OCI-LY7 (cell line): ENCODE measurements around the gene TRIM41. TPM values are rescaled to one million over a fixed set of nuclear protein-coding genes. Genes with fewer than 3 reads are reported as not detected.

Experiments used
- BruUV-seq: library from RNA; stranded (reverse); fragments of 400-500 nt; replicated peaks from 2 replicates; lab custom pipeline; 2021; lab: Mats Ljungman, UMichigan
- CTCF ChIA-PET: fragments of 300-600 bp; sonication (Branson Sonifier 250); formaldehyde crosslinking; loops from one replicate; lab custom pipeline; 2022; ENCODE audit warnings: antibody characterized with exemption; ENCODE audit not compliant: unreplicated experiment; lab: Charles Lee
- POLR2A ChIA-PET: fragments of 300-600 bp; sonication (Branson Sonifier 250); formaldehyde crosslinking; loops from one replicate; lab custom pipeline; 2022; ENCODE audit warnings: antibody characterized with exemption; lab: Charles Lee
- DNase-seq: peaks from one replicate; pipeline ENCODE4 v3.0.0-alpha.2; 2015; ENCODE audit warnings: low spot score
- H2AFZ ChIP-seq: fragments of 200-600 bp; sonication (generic), shearing (Covaris generic); 2 replicates; pipeline ENCODE4 v1.6.1; 2014; ENCODE audit warnings: mild to moderate bottlenecking, antibody characterized with exemption, low read length, moderate library complexity
- H3K27ac ChIP-seq: fragments of 200-600 bp; sonication (generic); 2 replicates; pipeline ENCODE4 v1.5.1; 2014; ENCODE audit warnings: mixed run types, low read depth, mild to moderate bottlenecking, moderate library complexity, low read length, inconsistent platforms; ENCODE audit not compliant: poor library complexity, severe bottlenecking
- H3K36me3 ChIP-seq: fragments of 200-600 bp; sonication (generic); 2 replicates; pipeline ENCODE4 v1.6.1; 2014; ENCODE audit warnings: mild to moderate bottlenecking, antibody characterized with exemption, low read length, moderate library complexity, mixed read lengths; ENCODE audit not compliant: insufficient read depth
- H3K4me1 ChIP-seq: fragments of 200-600 bp; sonication (generic); 2 replicates; pipeline ENCODE4 v1.5.1; 2014; ENCODE audit warnings: mild to moderate bottlenecking, low read length; ENCODE audit not compliant: insufficient read depth, poor library complexity, severe bottlenecking
- H3K4me2 ChIP-seq: fragments of 200-600 bp; sonication (generic); 2 replicates; pipeline ENCODE4 v1.6.1; 2014; ENCODE audit warnings: mild to moderate bottlenecking, low read length
- H3K4me3 ChIP-seq: fragments of 200-600 bp; sonication (generic); 2 replicates; pipeline ENCODE4 v1.5.1; 2014; ENCODE audit warnings: mild to moderate bottlenecking, low read depth, low read length; ENCODE audit not compliant: poor library complexity, severe bottlenecking
- H3K79me2 ChIP-seq: fragments of 200-600 bp; sonication (generic); 2 replicates; pipeline ENCODE4 v1.6.1; 2016; ENCODE audit warnings: low read depth, mild to moderate bottlenecking, low read length, moderate library complexity, mixed read lengths; ENCODE audit not compliant: insufficient read depth
- H3K9me2 ChIP-seq: fragments of 200-600 bp; sonication (generic); 2 replicates; pipeline ENCODE4 v1.6.1; 2016; ENCODE audit warnings: mild to moderate bottlenecking, low read length, mixed read lengths; ENCODE audit not compliant: insufficient read depth
- H3K9me3 ChIP-seq: fragments of 200-600 bp; sonication (generic); 2 replicates; pipeline ENCODE4 v1.6.1; 2014; ENCODE audit warnings: mild to moderate bottlenecking, mixed run types, low read length, mixed read lengths
- H4K20me1 ChIP-seq: fragments of 200-600 bp; sonication (generic); 2 replicates; pipeline ENCODE4 v1.6.1; 2014; ENCODE audit warnings: mild to moderate bottlenecking, antibody characterized with exemption, low read length, moderate library complexity, mixed read lengths; ENCODE audit not compliant: insufficient read depth
- EZH2phosphoT487 ChIP-seq: fragments of 200-600 bp; sonication (generic); IDR thresholded peaks from 2 replicates; pipeline ENCODE4 v1.6.1; 2018; ENCODE audit warnings: low read depth, borderline replicate concordance, mild to moderate bottlenecking, mixed run types, antibody characterized with exemption, low read length, moderate library complexity, mixed read lengths
- intact Hi-C: fragments of 100-400 bp; cut with micrococcal nuclease; formaldehyde crosslinking; loops from one replicate; pipeline ENCODE4 v1.10.0; 2022; ENCODE audit not compliant: unreplicated experiment
- total RNA-seq, 2 experiments: library from RNA; depleted of rRNA in 1 of 2; stranded (reverse); fragments of >200 nt in 1 of 2; shearing (Covaris generic) in 1 of 2; gene quantifications; 2 replicates each; pipeline ENCODE4 v1.2.3, GENCODE V29; 2014 to 2022
- TF ChIP-seq, protein P1 (sequence below): fragments of 200-600 bp; sonication (generic); conservative IDR thresholded peaks from 2 replicates; pipeline ENCODE4 v1.5.1; 2014; ENCODE audit warnings: mild to moderate bottlenecking, antibody characterized with exemption, low read length, moderate library complexity, mixed read lengths

TRIM41 gene
- total RNA-seq, 2 experiments from 2014 or later: 30.2 to 73.4 TPM

DNA sequence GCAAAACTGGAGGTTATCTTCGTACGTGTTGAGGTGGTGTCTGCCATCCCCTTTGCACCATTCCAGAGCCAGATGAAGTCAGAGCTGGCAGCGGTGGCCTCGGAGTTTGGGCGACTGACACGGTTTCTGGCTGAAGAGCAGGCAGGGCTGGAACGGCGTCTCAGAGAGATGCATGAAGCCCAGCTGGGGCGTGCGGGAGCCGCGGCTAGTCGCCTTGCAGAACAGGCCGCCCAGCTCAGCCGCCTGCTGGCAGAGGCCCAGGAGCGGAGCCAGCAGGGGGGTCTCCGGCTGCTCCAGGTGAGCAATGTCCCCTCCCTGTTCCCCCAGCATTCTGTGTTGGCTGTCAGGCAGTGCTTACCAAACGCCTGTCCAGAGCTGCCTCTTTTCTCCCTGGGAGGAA, 9.5 kb downstream of the TRIM41 start:
- CTCF ChIA-PET: no interaction called here

DNA sequence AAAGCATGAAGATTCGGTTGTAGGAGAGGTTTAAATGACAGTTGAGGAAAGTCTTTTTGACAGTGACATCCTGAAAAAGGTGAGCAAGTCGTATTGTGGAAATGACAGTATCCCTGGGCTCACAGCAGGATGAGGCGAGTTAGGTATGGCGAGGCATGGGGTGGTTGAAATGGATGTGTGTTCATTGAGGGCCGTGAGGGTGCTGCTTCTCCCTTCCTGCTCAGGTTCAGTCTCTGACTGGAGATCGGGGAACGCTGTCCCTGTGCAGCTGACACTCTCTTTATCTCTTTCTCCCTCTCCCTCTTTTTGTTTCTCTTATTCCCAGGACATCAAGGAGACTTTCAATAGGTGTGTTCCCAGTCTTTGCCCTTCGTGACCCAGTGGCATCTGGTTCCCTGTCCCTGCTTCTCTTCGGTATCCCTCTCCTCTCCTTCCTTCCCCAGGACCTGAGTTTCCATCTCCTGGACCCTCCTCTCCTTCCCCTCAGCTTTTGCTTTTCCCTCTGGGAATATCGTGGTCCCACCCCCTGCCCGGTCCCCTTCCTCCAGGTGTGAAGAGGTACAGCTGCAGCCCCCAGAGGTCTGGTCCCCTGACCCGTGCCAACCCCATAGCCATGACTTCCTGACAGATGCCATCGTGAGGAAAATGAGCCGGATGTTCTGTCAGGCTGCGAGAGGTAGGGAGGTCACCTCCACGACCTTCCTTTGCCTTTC, 10.2 kb downstream of the TRIM41 start:
- intact Hi-C loops: no loop called here
- H2AFZ ChIP-seq: no peak overlapping the region
- TF ChIP-seq, protein P1, sequence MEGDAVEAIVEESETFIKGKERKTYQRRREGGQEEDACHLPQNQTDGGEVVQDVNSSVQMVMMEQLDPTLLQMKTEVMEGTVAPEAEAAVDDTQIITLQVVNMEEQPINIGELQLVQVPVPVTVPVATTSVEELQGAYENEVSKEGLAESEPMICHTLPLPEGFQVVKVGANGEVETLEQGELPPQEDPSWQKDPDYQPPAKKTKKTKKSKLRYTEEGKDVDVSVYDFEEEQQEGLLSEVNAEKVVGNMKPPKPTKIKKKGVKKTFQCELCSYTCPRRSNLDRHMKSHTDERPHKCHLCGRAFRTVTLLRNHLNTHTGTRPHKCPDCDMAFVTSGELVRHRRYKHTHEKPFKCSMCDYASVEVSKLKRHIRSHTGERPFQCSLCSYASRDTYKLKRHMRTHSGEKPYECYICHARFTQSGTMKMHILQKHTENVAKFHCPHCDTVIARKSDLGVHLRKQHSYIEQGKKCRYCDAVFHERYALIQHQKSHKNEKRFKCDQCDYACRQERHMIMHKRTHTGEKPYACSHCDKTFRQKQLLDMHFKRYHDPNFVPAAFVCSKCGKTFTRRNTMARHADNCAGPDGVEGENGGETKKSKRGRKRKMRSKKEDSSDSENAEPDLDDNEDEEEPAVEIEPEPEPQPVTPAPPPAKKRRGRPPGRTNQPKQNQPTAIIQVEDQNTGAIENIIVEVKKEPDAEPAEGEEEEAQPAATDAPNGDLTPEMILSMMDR: no peak
- TF ChIP-seq EZH2phosphoT487: no peak
- no peak overlapping the region for H3K27ac ChIP-seq
- no peaks in the 10 kb centered on the region for H3K9me3 ChIP-seq
- no peak for DNase-seq
- H3K79me2 ChIP-seq: peaks cover 5% of the 10 kb centered on the region; the same call in 1 of the 2 replicates
- no TSS peak for BruUV-seq
- ChIA-PET CTCF (no interaction called here), POLR2A (no interaction called here)
- peaks cover 19% of the 10 kb centered on the region for H3K4me1 ChIP-seq
- H3K4me3 ChIP-seq: no peak overlapping the region
- H3K36me3 ChIP-seq: peaks cover 94% of the 10 kb centered on the region
- no peak overlapping the region for H3K4me2 ChIP-seq
- no peaks in the 10 kb centered on the region for H3K9me2 ChIP-seq
- peaks cover 11% of the 10 kb centered on the region for H4K20me1 ChIP-seq

More for the DNA sequence above, 9.5 kb downstream of the TRIM41 start:
- Histone ChIP-seq H2AFZ (no peak overlapping the region), H3K4me1 (peaks cover 19% of the 10 kb centered on the region), H3K9me2 (no peaks in the 10 kb centered on the region), H3K27ac (no peak overlapping the region), H3K79me2 (no peaks in the 10 kb centered on the region; the same call in 1 of the 2 replicates), H3K9me3 (no peaks in the 10 kb centered on the region), H3K36me3 (peaks cover 94% of the 10 kb centered on the region), H3K4me2 (no peak overlapping the region), H3K4me3 (no peak overlapping the region), H4K20me1 (peaks cover 4% of the 10 kb centered on the region)
- POLR2A ChIA-PET: no interaction called here
- BruUV-seq: no TSS peak
- no peak for DNase-seq
- TF ChIP-seq, protein P1: no peak
- no peak for TF ChIP-seq EZH2phosphoT487
- intact Hi-C loops: no loop called here

DNA sequence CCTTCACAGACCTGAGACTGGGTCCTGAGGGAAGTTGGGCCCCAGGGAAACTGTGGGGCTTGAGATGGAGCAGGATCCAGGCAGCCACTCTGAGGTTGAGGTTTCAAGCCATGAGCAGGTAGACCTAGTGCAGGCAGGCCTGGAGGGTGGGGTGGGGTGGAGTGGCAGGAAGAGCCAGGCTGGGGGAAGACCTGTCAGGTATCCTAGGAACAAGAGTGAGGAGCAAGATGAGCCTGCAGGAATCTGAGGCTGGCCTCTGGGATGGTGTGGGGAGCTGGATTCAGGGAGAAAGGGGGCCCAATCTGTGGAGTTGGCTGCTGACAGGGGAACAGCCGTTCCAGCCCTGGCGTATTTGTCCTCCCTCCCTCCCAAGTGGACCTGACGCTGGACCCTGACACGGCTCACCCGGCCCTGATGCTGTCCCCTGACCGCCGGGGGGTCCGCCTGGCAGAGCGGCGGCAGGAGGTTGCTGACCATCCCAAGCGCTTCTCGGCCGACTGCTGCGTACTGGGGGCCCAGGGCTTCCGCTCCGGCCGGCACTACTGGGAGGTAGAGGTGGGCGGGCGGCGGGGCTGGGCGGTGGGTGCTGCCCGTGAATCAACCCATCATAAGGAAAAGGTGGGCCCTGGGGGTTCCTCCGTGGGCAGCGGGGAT, 10.8 kb downstream of the TRIM41 start:
- peaks cover 96% of the 10 kb centered on the region for H3K36me3 ChIP-seq
- no TSS peak for BruUV-seq
- H4K20me1 ChIP-seq: peaks cover 18% of the 10 kb centered on the region
- no peak for DNase-seq
- no peak overlapping the region for H3K4me3 ChIP-seq
- no peaks in the 10 kb centered on the region for H3K9me3 ChIP-seq
- peaks cover 18% of the 10 kb centered on the region for H3K4me1 ChIP-seq
- TF ChIP-seq, protein P1: no peak
- no peak for TF ChIP-seq EZH2phosphoT487
- peaks cover 10% of the 10 kb centered on the region; the same call in 1 of the 2 replicates for H3K79me2 ChIP-seq
- no peak overlapping the region for H3K27ac ChIP-seq
- H3K9me2 ChIP-seq: no peaks in the 10 kb centered on the region
- POLR2A ChIA-PET: no interaction called here
- no peak overlapping the region for H3K4me2 ChIP-seq
- CTCF ChIA-PET: no interaction called here
- intact Hi-C loops: no loop called here
- H2AFZ ChIP-seq: no peak overlapping the region
